Sigmoid colon (tissue), 4 donors: ENCODE measurements around the gene GALNT6.

ENCODE experiments used
- CTCF ChIP-seq, 4 experiments: fragments of 450-650 bp in 3 of 4; fragments of 200-600 bp in 1 of 4; IDR thresholded peaks; one replicate each; pipeline ENCODE4 v1.5.1; 2016 to 2019; ENCODE audit warnings: antibody characterized with exemption in 4 of 4, mild to moderate bottlenecking in 3 of 4, moderate library complexity in 2 of 4
- EP300 ChIP-seq, 4 donors: sonication (generic); formaldehyde crosslinking; IDR thresholded peaks; one replicate each; pipeline ENCODE4 v1.6.1; 2017; ENCODE audit warnings: antibody characterized with exemption in 4 of 4
- POLR2A ChIP-seq, 2 donors: fragments of 450-650 bp; IDR thresholded peaks; one replicate each; pipeline ENCODE4 v1.6.1; 2016; ENCODE audit warnings: antibody characterized with exemption in 2 of 2, mild to moderate bottlenecking in 2 of 2, moderate library complexity in 2 of 2
- POLR2AphosphoS5 ChIP-seq, 4 donors: sonication (generic); formaldehyde crosslinking; IDR thresholded peaks; one replicate each; pipeline ENCODE4 v1.6.1; 2017; ENCODE audit warnings: antibody characterized with exemption in 4 of 4

- TF ChIP-seq CTCF (IDR thresholded peaks at IDR 0.05) (no peak), POLR2A (IDR thresholded peaks at IDR 0.05) (no peak), POLR2AphosphoS5 (IDR thresholded peaks at IDR 0.05) (no peak), EP300 (IDR thresholded peaks at IDR 0.05) (no peak)
These were observed 72.2 kb downstream of the GALNT6 start for GRCh38 chr12:51318846-51319599.
